Measurements from ENCODE around the gene CCDC78.
"Not testable (repeated sequence)": the region's sequence is repeated elsewhere in the genome, so short reads cannot be mapped to it uniquely, and the experiment has no call there.

The CCDC78 gene

DNA sequence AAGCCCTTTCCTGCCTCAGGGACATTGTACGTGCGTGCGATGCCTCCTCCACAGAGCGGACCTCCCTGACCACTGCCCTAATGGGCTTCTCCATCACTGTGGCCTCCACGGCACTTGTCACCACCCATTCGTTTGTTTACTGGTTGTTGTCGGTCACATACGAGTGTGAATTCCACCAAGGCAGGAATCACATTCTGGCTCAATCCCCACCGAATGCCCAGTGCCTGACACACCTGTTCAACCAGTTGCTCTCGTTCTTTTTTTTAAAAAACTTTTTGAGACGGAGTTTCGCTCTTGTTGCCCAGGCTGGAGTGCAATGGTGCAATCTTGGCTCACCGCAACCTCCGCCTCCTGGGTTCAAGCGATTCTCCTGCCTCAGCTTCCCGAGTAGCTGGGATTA is 35.0 kb downstream of the CCDC78 start:
- not testable (repeated sequence) for DNase-seq

DNA sequence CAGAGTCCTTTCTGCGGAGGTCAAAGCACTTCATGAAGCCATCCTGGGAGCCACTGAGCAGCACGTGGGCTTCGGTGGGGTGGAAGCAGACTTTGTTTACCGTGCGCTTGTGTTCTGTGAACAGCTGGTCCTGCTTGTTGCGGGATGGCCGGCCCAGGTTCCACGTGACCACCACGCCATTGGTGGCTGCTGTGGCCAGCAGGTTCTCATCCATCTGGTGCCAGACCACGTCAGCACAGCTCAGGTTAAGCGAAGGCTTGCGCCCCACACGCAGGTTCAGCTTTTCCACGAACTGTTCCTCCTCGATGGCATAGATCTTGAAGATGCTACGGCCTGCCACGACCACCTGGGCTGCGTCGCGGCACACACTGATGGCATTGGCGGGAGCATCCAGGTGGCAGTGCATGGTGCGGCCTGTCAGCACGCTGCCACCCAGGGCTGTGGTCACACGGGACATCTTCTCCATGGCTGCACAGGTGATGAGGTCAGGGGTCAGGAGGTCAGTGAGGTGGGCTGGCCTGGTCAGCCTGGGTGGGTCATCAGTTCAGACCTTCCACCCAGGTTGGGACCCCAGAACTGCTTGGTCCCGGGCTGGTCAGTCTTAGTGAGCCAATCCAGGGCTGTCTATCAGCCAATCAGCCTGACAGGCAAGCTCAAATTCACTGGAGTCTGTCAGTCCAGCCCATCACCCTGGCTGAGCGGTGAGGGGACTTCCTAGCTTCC is 36.9 kb downstream of the CCDC78 start:
- DNase-seq: no peak

DNA sequence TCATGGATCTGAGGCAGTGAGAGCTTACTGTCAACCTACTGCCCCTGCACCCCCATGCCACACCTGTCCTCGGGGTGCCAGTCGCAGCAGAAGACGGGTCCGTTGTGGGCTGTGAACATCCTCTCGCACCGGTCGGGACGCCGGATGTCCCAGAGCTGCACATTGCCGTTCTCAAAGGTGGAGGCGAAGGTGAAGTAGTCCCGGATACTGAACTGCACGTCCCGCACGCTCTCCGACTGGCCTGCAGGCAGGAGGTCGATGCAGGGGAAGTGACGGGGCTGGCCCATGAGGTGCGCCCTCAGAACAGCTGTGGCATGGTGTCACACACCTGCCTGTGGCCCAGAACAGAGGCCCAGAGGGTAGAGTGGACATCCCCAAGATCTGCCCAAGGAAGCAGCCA is 38.7 kb downstream of the CCDC78 start:
- DNase-seq: no peak

DNA sequence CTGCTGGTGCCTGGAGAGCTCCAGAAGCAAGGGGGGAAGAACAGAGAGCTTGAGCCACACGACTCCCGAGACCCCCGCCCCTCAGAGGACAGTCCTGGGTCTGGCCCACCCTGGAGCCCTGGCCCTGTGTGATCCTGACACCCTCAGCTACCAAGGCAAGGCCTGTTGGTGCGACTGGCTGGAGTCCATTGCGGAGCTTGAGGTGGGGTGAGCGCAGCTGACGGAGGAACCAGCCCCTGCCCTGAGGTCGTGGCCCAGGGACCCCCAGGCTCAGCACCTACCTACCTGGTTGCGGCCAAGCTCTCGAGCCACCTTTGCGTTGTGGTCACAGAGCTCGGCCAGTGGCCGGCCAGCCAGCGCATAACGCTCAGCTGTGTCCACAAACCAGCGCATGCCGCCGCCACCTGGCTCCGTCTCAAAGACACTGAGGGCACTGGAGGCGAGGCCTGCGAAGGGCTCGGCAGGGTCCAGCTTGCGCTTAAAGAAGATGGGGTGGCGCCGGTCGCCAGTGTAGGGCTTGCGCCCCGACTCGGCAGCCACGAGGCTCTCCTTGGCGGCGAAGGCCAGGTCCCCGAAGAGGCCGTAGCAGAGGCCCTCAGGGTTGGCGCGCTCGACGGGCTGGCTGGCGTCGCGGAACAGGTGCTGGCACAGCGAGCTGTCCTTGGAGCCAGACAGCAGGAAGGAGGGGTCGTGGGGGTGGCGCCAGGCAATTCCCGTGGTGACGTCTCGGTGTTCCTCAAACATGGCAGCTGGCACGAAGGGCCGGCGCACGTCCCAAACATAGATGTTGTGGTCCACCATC is 39.6 kb downstream of the CCDC78 start:
- no peak for DNase-seq

DNA sequence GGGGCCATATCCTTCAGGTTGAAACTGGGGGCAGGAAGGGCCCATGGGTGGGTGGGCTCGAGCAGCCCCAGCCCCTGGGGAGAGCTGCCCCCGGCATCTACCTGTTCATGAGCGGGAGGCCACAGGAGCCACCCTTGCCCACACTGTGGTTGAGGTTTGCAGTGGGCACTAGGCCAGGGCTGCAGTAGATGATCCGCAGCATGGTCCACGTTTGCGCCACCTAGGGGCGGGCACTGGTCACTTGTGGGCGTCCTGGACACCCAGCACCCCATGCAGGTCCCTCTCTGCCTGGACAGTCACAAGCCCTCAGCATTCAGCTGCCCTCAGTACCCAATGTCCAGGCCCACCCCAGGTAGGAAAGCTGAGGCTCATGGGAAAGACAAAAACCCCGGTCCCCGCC is 40.3 kb downstream of the CCDC78 start:
- DNase-seq: peak; percentile 35 to 69

DNA sequence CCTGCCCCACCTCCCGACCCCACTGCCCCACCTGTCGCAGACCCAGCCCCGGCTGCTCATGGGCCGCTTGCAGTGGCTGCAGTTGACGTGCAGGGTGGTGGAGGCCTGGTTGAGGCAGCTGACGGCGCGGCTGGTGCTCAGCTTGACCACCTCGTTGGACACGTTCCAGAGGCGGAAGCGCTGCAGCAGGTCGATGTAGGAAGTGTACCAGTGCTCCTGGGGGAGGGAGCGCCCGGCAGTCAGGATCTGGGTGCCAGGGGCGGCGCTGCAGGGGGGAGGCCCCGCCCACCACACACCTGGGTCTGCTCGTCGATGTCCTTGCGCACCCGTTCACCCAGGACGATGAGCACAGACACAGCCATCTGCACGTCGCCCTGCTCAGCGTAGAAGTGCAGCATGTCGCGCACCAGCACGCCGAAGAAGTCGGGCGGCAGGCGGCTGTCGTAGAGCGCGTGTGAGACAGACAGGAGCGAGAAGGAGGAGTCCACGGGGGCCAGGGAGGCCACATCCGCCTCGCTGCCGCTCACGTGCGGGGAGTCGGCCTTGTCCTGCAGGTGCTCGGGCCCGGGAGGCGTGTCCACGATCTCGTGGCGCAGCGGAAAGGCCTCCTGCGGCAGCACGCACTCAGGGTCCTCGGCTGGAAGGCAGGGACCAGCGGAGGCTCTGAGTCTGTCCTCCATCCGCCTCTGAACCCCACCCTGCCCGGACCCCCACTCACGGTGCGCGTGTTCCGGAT is 41.1 kb downstream of the CCDC78 start:
- DNase-seq: no peak

DNA sequence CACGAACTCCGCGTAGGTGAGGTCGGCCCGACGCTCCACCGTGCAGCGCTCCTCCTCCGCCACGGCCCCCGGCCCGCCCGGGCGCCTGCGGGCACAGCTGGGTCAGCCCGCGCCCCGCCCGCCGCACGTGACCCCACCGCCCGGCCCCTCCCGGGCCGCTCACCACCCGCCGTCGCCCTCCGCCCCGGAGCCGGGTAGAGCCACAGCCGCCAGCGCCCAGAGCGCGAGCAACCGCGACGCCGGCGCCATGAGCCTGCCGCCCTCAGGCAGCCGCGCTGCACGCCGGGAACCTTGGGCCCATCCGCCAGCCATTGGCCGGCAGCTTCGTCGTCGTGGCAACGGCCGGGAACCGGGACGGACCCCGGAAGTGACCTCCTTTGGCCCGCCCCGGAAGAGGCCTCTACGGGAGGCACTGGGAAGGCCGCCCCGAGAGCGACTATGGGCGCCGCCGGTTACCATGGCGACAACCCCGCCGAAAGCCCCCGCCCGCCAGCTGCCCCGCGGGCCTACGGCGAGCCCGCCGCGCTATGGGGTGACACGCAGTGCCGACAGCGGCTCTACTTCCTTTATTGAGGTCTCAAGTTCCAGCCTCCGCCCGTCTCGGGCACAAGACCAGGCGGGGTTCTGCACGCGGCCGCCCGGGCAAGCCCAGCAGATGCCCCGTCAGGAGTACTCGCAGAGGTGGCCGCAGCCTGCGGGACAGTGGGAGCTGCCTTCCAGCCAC is 42.0 kb downstream of the CCDC78 start, which contains the start of gene JMJD8:
TSS of gene JMJD8 (minus strand) at position 264 of the 724 bp plus-strand sequence. CDS start at position 249, 15 bp downstream.
- peak; percentile 95 to 98 for DNase-seq

DNA sequence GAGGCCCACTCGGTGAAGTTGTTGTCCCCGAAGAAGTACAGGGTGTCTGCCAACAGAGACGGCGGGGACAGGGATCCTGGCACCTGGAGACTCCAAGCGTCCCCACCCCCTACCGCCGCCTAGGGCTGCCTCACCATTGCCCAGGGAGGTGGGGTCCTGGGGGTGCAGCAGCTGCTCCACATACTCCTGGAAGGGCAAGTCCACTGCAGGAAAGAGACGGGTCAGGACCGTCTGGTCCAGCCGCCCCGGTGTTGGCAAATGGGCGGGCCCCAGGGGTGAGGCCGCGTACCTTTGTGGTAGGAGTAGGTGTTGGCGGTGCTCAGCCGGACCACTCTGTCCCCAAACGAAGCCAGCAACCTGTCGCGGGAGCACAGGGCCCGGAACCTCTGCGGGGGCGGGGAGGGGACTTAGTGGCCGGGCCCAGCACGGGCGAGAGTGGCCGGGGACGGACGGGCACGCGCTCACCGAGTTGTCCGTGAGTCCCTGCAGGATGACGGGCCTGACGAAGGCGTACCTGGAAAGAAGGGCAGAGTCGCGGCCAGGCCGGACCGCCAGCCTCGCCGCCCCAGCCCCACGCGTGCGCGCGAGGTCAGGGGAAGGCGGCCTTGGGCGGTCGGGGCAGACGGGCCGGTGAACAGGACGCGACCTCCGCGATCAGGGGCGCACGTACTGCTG is 42.7 kb downstream of the CCDC78 start:
- DNase-seq: no peak

DNA sequence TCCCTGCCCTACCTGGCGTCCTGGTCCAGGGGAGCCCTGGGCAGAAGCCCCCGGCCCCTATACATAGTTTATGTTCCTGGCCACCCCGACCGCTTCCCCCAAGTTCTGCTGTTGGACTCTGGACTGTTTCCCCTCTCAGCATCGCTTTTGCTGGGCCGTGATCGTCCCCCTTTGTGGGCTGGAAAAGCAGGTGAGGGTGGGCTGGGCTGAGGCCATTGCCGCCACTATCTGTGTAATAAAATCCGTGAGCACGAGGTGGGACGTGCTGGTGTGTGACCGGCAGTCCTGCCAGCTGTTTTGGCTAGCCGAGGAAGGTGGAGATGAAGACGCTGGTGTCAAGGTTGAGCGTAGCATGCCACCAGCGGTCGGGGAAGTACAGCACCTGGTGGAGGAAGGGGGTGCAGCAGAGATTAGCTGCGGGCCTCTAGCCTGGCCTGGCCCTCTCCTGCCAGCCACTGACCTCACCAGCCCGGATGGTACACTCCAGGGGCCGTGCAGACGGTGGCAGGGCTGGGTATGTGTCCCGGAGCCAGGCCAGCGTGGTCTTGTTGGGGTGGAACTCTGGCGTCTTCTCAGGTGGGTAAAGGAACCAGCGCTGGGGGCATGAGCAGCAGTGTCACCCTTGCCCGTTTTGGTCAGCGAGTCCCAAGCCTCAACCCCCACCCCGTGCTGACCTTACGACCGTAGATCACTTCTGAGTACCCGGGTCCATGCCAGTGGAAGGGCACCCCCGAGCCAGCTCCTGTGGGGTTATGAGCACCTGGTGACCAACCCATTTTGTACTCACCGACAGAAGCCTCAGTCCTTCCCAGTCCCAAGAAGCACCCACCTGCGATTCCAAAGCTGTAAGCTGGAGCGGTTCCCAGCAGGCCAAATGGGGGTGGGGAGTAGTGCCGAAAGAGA is 43.5 kb downstream of the CCDC78 start:
- no peak for DNase-seq

DNA sequence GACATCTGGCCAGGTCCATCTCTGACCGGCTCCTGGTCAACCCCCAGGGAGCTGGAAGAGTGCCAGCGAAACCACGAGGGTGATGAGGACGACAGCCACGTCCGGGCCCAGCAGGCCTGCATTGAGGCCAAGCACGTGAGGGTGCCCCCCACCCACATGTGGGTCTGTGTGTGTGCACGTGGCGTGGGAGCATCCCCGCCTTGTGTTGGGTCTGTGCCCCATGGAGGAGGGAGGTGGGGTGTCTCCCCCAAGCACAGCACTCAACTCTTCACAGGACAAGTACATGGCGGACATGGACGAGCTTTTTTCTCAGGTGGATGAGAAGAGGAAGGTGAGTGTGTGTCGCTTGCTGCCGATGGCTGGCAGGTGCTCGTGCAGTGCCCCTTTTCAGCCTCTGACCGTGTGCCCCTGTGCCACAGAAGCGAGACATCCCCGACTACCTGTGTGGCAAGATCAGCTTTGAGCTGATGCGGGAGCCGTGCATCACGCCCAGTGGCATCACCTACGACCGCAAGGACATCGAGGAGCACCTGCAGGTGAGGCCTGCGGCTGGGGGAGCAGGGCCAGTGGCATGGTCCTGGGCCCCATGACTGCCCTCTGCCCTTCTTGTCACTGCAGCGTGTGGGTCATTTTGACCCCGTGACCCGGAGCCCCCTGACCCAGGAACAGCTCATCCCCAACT is 44.4 kb downstream of the CCDC78 start:
- no peak for DNase-seq

DNA sequence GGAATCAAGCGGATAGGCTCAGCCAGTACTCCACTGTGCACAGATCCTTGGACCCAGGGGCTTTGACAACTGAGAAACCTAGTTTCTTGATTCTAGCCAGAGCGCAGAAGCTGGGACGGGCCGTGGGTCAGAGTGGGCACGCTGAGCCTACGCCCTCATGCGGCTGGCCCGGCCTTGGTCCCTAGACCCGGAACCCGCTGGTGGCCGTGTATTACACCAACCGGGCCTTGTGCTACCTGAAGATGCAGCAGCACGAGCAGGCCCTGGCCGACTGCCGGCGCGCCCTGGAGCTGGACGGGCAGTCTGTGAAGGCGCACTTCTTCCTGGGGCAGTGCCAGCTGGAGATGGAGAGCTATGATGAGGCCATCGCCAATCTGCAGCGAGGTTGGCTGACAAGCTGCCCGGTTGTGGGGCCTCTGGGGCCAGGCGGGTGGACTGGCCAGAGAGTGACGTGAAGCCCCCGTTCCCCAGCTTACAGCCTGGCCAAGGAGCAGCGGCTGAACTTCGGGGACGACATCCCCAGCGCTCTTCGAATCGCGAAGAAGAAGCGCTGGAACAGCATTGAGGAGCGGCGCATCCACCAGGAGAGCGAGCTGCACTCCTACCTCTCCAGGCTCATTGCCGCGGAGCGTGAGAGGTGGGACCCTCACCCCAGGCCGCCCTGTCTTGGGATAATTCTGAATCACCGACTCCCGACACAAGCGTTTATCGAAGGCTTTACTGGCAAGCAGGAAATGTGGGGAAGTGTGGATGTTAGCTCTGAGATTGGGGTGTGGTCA is 45.1 kb downstream of the CCDC78 start:
- DNase-seq: peak in 1 of 2 experiments; percentile 39

DNA sequence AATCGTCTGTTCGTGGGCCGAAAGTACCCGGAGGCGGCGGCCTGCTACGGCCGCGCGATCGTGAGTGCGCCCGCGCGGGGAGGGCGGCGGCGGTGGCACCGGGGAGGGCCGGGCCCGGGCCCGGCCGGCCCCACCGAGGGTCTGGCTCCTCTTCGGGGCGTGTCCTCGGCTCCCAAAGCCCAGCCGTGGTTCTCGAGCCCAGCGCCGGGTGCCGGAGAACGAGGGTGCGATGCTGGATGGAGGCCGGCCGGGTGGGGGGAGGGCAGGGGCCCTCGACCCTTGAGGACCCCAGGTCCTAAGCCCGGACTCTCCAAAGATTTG is 45.7 kb downstream of the CCDC78 start:
- no peak for DNase-seq

DNA sequence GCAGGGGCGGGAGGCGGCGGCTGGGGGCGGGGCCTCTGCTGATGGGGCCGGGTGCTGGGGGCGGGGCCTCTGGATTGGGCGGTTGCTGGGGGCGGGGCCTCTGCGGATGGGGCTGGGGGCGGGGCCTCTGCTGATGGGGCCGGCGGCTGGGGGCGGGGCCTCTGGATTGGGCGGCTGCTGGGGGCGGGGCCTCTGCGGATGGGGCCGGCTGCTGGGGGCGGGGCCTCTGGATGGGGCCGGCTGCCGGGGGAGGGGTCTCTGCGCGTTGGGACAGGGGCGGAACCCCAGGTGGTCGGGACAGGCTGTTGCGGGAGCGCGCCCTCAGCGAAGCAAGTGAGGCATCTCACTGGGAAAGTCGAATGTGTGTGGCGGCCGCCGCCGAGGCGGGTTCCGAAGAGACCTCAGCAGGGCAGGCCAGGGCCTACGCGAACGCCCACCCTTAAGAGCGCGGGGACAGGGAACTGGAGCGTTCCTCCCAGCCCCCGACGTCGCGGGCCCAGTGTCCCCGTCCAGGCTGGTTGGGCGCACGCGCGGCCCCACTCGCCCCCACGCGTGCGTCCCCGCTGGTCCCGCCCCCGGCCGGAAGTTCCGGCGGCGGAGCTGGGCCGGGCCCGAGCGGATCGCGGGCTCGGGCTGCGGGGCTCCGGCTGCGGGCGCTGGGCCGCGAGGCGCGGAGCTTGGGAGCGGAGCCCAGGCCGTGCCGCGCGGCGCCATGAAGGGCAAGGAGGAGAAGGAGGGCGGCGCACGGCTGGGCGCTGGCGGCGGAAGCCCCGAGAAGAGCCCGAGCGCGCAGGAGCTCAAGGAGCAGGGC is 46.2 kb downstream of the CCDC78 start, which contains the start of gene STUB1:
TSS of gene STUB1 (plus strand) at position 597 of the 811 bp plus-strand sequence. CDS start at position 713, 116 bp downstream.
- DNase-seq: peak; percentile 88 to 89

DNA sequence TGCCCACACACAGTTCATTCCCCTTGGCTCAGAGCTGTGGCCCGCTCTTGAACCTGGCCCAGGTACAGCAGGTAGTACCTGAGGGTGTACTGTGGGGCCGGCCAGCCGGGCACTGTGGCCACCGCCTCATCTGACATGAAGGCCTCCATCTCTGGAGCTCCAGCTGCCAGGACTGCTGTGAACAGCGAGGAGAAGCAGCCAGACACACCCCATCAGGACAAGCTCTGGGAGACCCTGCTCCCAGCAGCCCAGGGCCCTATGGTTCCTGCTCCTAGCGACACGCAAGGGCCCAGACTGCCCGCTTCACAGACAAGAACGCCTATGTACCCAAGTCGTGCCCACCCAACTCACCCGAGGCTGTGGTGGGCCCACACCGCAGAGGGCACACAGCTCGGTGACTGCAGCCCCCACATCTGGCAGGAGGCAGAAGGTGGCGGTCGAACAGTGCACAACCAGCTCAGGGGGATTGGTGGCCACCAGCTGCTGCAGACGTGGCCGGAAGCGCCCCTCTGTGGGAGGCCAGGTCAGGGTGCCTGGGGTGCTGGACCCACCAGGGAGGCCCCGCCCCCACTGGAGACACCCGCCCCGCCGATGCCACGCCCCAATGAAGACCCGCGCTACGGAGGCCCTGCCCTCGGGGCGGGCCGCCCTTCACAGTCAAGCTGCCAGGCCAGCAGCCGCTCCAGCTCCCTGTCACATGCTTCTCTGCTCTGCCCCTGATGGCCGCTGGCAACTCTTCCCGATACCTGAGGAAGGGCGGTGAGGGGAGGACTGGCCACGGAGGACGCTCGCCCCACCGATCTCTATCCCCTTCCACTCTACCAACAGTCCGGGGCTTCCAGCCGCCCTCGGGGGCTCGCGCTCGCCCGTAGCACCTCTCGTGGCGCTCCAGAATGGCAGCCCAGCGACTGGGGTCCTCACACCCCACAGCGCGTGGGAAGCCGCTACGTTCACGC is 47.1 kb downstream of the CCDC78 start:
- DNase-seq: peak; percentile 72 to 82

DNA sequence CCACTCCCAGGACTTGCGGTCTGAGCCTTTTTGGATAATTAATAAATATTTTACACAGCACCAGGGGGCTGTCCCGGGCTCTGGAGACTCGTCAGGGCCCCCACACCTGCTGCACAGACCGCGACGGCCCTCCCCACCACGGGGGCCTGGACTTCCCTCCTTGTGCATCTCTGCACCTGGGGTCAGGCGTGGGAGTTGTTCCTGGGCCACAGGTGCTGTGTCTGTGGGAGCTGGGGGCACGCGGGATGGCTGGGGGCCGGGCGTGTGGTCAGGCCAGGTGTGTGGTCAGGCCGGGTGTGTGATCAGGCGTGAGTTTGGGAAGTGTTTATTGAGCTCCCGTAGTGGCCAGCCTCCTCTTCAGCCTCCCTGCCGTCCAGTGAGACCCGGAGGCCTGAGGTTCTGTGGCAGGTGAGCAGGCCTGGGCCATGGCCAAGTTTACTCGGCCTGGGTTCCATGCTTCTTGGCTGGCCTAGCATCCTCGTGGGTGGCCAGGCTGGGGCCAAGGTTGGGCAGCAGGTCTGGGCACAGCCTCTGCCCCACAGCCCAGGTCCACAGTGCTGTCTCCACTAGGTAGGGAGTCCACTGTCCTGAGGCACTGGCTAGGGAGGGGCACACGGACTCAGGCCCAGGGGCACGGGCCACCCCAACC is 47.9 kb downstream of the CCDC78 start:
- no peak for DNase-seq

DNA sequence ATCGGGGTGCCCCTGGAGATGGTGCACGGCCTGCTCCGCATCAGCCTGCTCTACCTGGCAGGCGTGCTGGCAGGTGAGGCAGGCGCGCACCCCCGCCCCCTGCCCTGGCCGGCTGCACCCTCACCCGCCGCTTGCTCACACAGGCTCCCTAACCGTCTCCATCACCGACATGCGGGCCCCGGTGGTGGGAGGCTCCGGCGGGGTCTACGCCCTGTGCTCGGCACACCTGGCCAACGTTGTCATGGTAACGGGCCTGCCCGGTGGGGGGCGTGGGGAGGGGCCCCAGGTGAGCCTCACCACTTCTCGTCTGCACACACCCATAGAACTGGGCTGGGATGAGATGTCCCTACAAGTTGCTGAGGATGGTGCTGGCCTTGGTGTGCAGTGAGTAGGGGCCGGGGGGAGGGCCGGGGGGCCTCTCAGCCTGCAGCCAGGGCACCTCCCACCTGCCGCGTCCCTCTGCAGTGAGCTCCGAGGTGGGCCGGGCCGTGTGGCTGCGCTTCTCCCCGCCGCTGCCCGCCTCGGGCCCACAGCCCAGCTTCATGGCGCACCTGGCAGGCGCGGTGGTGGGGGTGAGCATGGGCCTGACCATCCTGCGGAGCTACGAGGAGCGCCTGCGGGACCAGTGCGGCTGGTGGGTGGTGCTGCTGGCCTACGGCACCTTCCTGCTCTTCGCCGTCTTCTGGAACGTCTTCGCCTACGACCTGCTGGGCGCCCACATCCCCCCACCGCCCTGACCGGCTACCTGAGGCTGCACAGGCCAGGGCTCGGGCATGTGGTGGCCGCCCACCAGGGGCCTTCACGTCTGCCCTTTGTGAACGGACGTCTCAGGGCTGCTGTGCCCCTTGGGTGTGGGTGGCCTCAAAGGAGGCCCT is 48.7 kb downstream of the CCDC78 start:
- DNase-seq: no peak

Data from NCI-H1930 (cell line).